Prostate gland (tissue), 2 donors: Measurements from ENCODE around the gene CASP10. TPM values are rescaled to one million over a fixed set of nuclear protein-coding genes. Genes with fewer than 3 reads are reported as not detected.

Experiments used
- DNase-seq: peaks from one replicate; pipeline ENCODE4 v3.0.0-alpha.2; 2019; ENCODE audit warnings: low spot score
- H3K27ac ChIP-seq, 2 donors: fragments of 200-600 bp; sonication (generic); 2 replicates each; pipeline ENCODE4 v1.5.1; 2017 to 2019
- H3K27me3 ChIP-seq: fragments of 200-600 bp; sonication (generic); replicated peaks from 2 replicates; pipeline ENCODE4 v1.5.1; 2019; ENCODE audit not compliant: insufficient read depth
- H3K36me3 ChIP-seq, 2 donors: fragments of 200-600 bp; sonication (generic); 1 replicate in 1 of 2; 2 replicates in 1 of 2; pipeline versions ENCODE4 v1.5.1 to v1.8.1; 2017 to 2019
- H3K4me1 ChIP-seq: fragments of 200-600 bp; sonication (generic); replicated peaks from 2 replicates; pipeline ENCODE4 v1.5.1; 2019
- H3K4me3 ChIP-seq, 2 donors: fragments of 200-600 bp; sonication (generic); 2 replicates each; pipeline ENCODE4 v1.5.1; 2017 to 2019
- H3K9me3 ChIP-seq: fragments of 200-600 bp; sonication (generic); 2 replicates; pipeline ENCODE4 v1.5.1; 2017
- CTCF ChIP-seq, 4 experiments: fragments of 200-600 bp in 2 of 4; fragments of 450-650 bp in 2 of 4; sonication (generic) in 2 of 4; IDR thresholded peaks; 1 replicate in 3 of 4; 2 replicates in 1 of 4; pipeline ENCODE4 v1.5.1; 2016 to 2019; ENCODE audit warnings: antibody characterized with exemption in 4 of 4, mild to moderate bottlenecking in 2 of 4, moderate library complexity in 2 of 4
- POLR2A ChIP-seq: fragments of 450-650 bp; IDR thresholded peaks from one replicate; pipeline ENCODE4 v1.6.1; 2016; ENCODE audit warnings: antibody characterized with exemption, mild to moderate bottlenecking
- POLR2AphosphoS5 ChIP-seq: sonication (generic); formaldehyde crosslinking; IDR thresholded peaks from one replicate; pipeline ENCODE4 v1.6.1; 2017; ENCODE audit warnings: antibody characterized with exemption
- WGBS: methylation state at CpG from one replicate; pipeline ENCODE4 v1.1.5; 2018; 5-methylcytosine and 5-hydroxymethylcytosine counted together
- intact Hi-C: fragments of 100-400 bp; cut with DNase I; formaldehyde crosslinking; loops from one replicate; pipeline ENCODE4 v1.14.2; 2022
- total RNA-seq, 2 donors: library from RNA; depleted of rRNA; stranded (reverse); fragments of >200 nt; gene quantifications; one replicate each; pipeline ENCODE4 v1.1.0, GENCODE V29; 2016

The CASP10 gene
- total RNA-seq = 1 to 10 TPM; 1.7 to 9.8 TPM

GRCh38 chr2:201182650-201183364, at the start of gene CASP10:
CASP10 (plus strand) TSS chr2:201183141; CDS start chr2:201185778, 2,637 bp downstream.
- intact Hi-C loops = no loop called here
- TF ChIP-seq CTCF (IDR thresholded peaks at IDR 0.05) (peak in 1 of 4 experiments; percentile 61), POLR2A (peak; percentile 64), POLR2AphosphoS5 (no peak)

GRCh38 chr2:201135386-201135785, 47.6 kb upstream of the CASP10 start:
- intact Hi-C loops = no loop called here
- no peak overlapping the region for H3K4me3 ChIP-seq
- no peaks in the 10 kb centered on the region for H3K9me3 ChIP-seq
- H3K27ac ChIP-seq = no peak overlapping the region
- no peaks in the 10 kb centered on the region for H3K27me3 ChIP-seq
- no peaks in the 10 kb centered on the region for H3K4me1 ChIP-seq
- TF ChIP-seq POLR2A (no peak), CTCF (IDR thresholded peaks at IDR 0.05) (no peak), POLR2AphosphoS5 (no peak)
- no peak for DNase-seq
- WGBS = 83% methylated on average over 4 of the region's 4 CpGs
- H3K36me3 ChIP-seq = peaks cover 8 to 18% of the 10 kb centered on the region in 2 donors

More at GRCh38 chr2:201182650-201183364, at the start of gene CASP10:
- no peaks in the 10 kb centered on the region for H3K27me3 ChIP-seq
- H3K9me3 ChIP-seq = no peaks in the 10 kb centered on the region
- no peaks in the 10 kb centered on the region for H3K36me3 ChIP-seq
- peak within 1 kb of the TSS; percentile 10 to 21 for H3K4me3 ChIP-seq
- H3K4me1 ChIP-seq = no peaks in the 10 kb centered on the region
- DNase-seq = no peak
- no peak within 1 kb of the TSS for H3K27ac ChIP-seq
- 50% methylated on average over 11 of the region's 11 CpGs for WGBS

- no peak for TF ChIP-seq POLR2AphosphoS5
- TF ChIP-seq CTCF (IDR thresholded peaks at IDR 0.05) = no peak
- TF ChIP-seq POLR2A = no peak
- DNase-seq = no peak
- H3K27ac ChIP-seq = no peak overlapping the region
- H3K4me1 ChIP-seq = no peaks in the 10 kb centered on the region
- intact Hi-C loops = no loop called here
- H3K36me3 ChIP-seq = peaks cover 8 to 18% of the 10 kb centered on the region in 2 donors
- H3K9me3 ChIP-seq = no peaks in the 10 kb centered on the region
- 71% methylated on average over 3 of the region's 3 CpGs for WGBS
- H3K27me3 ChIP-seq = no peaks in the 10 kb centered on the region
- no peak overlapping the region for H3K4me3 ChIP-seq
Observed at GRCh38 chr2:201136889-201137321, 46.0 kb upstream of the CASP10 start.

GRCh38 chr2:201137505-201138400, 45.2 kb upstream of the CASP10 start:
- TF ChIP-seq CTCF (IDR thresholded peaks at IDR 0.05) (no peak), POLR2AphosphoS5 (no peak), POLR2A (no peak)
- 95% methylated on average over 28 of the region's 28 CpGs for WGBS
- Histone ChIP-seq H3K27ac (no peak overlapping the region), H3K9me3 (no peaks in the 10 kb centered on the region), H3K36me3 (peaks cover 8 to 18% of the 10 kb centered on the region in 2 donors), H3K4me1 (no peaks in the 10 kb centered on the region), H3K27me3 (no peaks in the 10 kb centered on the region), H3K4me3 (no peak overlapping the region)
- intact Hi-C loops = no loop called here
- no peak for DNase-seq
